Caco-2 (cell line): ENCODE measurements around the gene PTCD1. TPM values are rescaled to one million over a fixed set of nuclear protein-coding genes. Genes with fewer than 3 reads are reported as not detected.
A peak's percentile ranks its signal among the peaks of the same experiment; 100 is the strongest.

ENCODE experiments used
- BruUV-seq: library from RNA; stranded (reverse); fragments of 400-500 nt; replicated peaks from 2 replicates; lab custom pipeline; 2021; lab: Mats Ljungman, UMichigan
- CTCF ChIA-PET: fragments of 300-600 bp; sonication (Branson Sonifier 250); formaldehyde crosslinking; loops from one replicate; lab custom pipeline; 2022; ENCODE audit warnings: antibody characterized with exemption; lab: Charles Lee
- POLR2A ChIA-PET: fragments of 300-600 bp; sonication (Branson Sonifier 250); formaldehyde crosslinking; loops from one replicate; lab custom pipeline; 2022; ENCODE audit warnings: antibody characterized with exemption; lab: Charles Lee
- DNase-seq, 2 experiments: peaks; one replicate each; pipeline versions ENCODE4 v3.0.0 to v3.0.0-alpha.2; 2020 to 2022
- H3K27me3 ChIP-seq: replicated peaks from 2 replicates; pipeline ENCODE4 v1.6.0; 2011; ENCODE audit warnings: low read length; ENCODE audit not compliant: control insufficient read depth, insufficient read depth
- H3K36me3 ChIP-seq: 2 replicates; pipeline ENCODE4 v1.5.1; 2011; ENCODE audit warnings: low read length; ENCODE audit not compliant: control insufficient read depth, insufficient read depth
- H3K4me1 ChIP-seq: fragments of 250-450 bp; sonication (Bioruptor Pico); 2 replicates; pipeline ENCODE4 v1.5.1; 2020; ENCODE audit warnings: mild to moderate bottlenecking
- H3K4me3 ChIP-seq: 2 replicates; pipeline ENCODE4 v1.5.1; 2011; ENCODE audit warnings: low read depth, mild to moderate bottlenecking, control low read depth, low read length
- H3K9me3 ChIP-seq: fragments of 250-450 bp; sonication (Bioruptor Pico); 2 replicates; pipeline ENCODE4 v1.5.1; 2020; ENCODE audit warnings: mild to moderate bottlenecking, moderate library complexity
- H3K27ac Mint-ChIP-seq: one replicate; pipeline ENCODE4 v1.8.0; 2022; ENCODE audit warnings: mixed read lengths; ENCODE audit not compliant: unreplicated experiment
- H3K27me3 Mint-ChIP-seq: one replicate; pipeline ENCODE4 v1.8.0; 2022; ENCODE audit warnings: mixed read lengths; ENCODE audit not compliant: insufficient read depth, unreplicated experiment
- H3K36me3 Mint-ChIP-seq: one replicate; pipeline ENCODE4 v1.8.0; 2022; ENCODE audit warnings: mild to moderate bottlenecking, mixed read lengths; ENCODE audit not compliant: insufficient read depth, unreplicated experiment
- H3K4me1 Mint-ChIP-seq: one replicate; pipeline ENCODE4 v1.8.0; 2022; ENCODE audit warnings: low read depth, mixed read lengths; ENCODE audit not compliant: unreplicated experiment
- H3K4me3 Mint-ChIP-seq: one replicate; pipeline ENCODE4 v1.8.0; 2022; ENCODE audit warnings: mild to moderate bottlenecking, moderate library complexity, mixed read lengths; ENCODE audit not compliant: unreplicated experiment
- H3K9me3 Mint-ChIP-seq: one replicate; pipeline ENCODE4 v1.8.0; 2022; ENCODE audit warnings: mixed read lengths; ENCODE audit not compliant: unreplicated experiment
- intact Hi-C: fragments of 100-400 bp; cut with micrococcal nuclease; formaldehyde crosslinking; loops from one replicate; pipeline ENCODE4 v1.10.0; 2022; ENCODE audit not compliant: unreplicated experiment
- total RNA-seq: library from RNA; stranded (reverse); gene quantifications from 2 replicates; pipeline ENCODE4 v1.2.3, GENCODE V29; 2022
- TF ChIP-seq, protein P1 (sequence below), 2 experiments: fragments of 200-600 bp in 1 of 2; IDR thresholded peaks; 1 replicate in 1 of 2; 2 replicates in 1 of 2; pipeline versions ENCODE4 v1.5.1 to v1.8.0; 2011 to 2022; ENCODE audit warnings: antibody characterized with exemption in 1 of 2, control low read depth in 1 of 2, inconsistent platforms in 1 of 2, low read depth in 1 of 2, low read length in 1 of 2, mild to moderate bottlenecking in 1 of 2, moderate library complexity in 1 of 2; ENCODE audit not compliant: insufficient read depth in 1 of 2, severe bottlenecking in 1 of 2, unreplicated experiment in 1 of 2

PTCD1 gene
- total RNA-seq, 1 experiment from 2014 or later: 59.6 TPM

DNA sequence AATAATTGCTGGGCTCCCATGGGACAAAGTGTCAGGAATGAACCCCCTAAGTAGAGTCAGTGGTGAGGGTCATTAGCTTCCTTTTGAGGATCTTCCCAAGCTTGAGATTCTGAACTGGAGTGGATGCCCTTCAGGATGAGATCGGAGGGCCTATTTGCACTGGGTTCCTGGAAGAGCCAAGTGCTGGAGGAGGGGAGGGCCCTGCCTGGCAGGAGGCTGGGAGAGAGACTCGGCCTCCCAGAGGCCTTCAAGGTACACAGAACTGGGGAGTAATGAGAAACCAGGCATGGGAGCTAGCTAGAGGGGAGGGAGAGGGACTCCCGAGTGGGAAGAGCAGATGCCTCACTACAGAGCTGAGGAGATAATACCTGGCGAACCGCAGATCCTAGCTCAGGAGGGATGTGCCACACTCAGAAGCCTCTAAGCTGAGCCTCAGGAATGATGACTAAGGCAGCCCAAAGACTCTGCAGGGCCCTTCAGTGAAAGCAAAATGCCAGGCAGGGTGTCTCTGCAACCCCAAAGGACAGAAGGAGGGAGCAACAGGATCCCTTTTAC lies 39.6 kb downstream of the PTCD1 start:
- Mint-ChIP-seq H3K36me3 (peaks cover 100% of the 10 kb centered on the region), H3K27me3 (no peaks in the 10 kb centered on the region), H3K27ac (peak overlapping the region; percentile 11), H3K9me3 (no peaks in the 10 kb centered on the region), H3K4me1 (peaks cover 8% of the 10 kb centered on the region), H3K4me3 (no peak overlapping the region)
- BruUV-seq: no TSS peak
- Histone ChIP-seq H3K36me3 (peaks cover 9% of the 10 kb centered on the region), H3K4me1 (no peaks in the 10 kb centered on the region), H3K9me3 (no peaks in the 10 kb centered on the region), H3K4me3 (no peak overlapping the region), H3K27me3 (no peaks in the 10 kb centered on the region)
- TF ChIP-seq, protein P1, sequence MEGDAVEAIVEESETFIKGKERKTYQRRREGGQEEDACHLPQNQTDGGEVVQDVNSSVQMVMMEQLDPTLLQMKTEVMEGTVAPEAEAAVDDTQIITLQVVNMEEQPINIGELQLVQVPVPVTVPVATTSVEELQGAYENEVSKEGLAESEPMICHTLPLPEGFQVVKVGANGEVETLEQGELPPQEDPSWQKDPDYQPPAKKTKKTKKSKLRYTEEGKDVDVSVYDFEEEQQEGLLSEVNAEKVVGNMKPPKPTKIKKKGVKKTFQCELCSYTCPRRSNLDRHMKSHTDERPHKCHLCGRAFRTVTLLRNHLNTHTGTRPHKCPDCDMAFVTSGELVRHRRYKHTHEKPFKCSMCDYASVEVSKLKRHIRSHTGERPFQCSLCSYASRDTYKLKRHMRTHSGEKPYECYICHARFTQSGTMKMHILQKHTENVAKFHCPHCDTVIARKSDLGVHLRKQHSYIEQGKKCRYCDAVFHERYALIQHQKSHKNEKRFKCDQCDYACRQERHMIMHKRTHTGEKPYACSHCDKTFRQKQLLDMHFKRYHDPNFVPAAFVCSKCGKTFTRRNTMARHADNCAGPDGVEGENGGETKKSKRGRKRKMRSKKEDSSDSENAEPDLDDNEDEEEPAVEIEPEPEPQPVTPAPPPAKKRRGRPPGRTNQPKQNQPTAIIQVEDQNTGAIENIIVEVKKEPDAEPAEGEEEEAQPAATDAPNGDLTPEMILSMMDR (IDR thresholded peaks at IDR 0.05; ENCODE audit: insufficient read depth in 1 of 2, low read depth in 1 of 2, low read length in 1 of 2, severe bottlenecking in 1 of 2, unreplicated experiment in 1 of 2): no peak
- POLR2A ChIA-PET: interaction anchor here (0.6 to 1.9 kb wide), 2 partner anchors 10 to 79 kb away, joined by 3 to 8 read pairs; partner anchors contain the start of genes BUD31 and PDAP1
- intact Hi-C loops: no loop called here
- CTCF ChIA-PET: no interaction called here
- no peak for DNase-seq

DNA sequence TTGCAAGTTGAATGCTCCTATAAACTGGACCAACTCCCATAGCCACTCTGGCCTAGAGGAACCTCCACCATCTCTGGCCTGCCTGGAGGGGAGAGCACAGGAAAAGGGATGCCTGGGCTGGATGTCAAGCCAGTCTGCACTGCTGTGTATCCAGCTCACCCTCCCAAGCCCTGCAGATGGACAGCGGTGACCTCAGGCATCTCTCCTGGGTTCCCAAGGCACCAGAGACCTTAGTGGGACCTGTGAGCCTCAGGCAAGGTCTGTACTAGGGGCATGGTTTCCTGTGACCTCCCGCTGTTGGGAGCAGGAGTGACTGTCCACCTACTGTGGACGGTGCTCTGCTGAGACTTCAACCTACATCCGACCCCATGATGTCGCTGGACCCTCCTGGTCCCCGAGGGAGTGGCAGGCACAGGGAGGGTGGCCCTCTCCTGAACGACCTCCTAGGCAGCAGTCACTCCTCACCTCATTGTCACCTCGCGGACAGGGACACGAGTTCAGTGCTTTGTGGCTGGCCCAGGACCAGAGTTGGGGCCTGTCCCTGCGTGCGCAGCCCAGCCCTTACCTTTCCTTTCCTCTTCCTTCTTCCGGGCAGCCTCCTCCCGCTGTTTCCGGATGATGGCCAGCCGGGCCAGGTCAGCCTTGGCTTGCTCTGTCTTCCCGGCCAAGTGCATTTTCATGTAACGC lies 41.2 kb downstream of the PTCD1 start:
- TF ChIP-seq, protein P1 (IDR thresholded peaks at IDR 0.05; ENCODE audit: insufficient read depth in 1 of 2, low read depth in 1 of 2, low read length in 1 of 2, severe bottlenecking in 1 of 2, unreplicated experiment in 1 of 2): no peak
- BruUV-seq: no TSS peak
- Mint-ChIP-seq H3K27me3 (no peaks in the 10 kb centered on the region), H3K36me3 (peaks cover 100% of the 10 kb centered on the region), H3K9me3 (no peaks in the 10 kb centered on the region), H3K27ac (peak overlapping the region; percentile 53), H3K4me1 (peaks cover 4% of the 10 kb centered on the region), H3K4me3 (no peak overlapping the region)
- Histone ChIP-seq H3K4me3 (no peak overlapping the region), H3K9me3 (no peaks in the 10 kb centered on the region), H3K4me1 (no peaks in the 10 kb centered on the region), H3K27me3 (no peaks in the 10 kb centered on the region), H3K36me3 (peaks cover 7% of the 10 kb centered on the region)
- ChIA-PET CTCF (no interaction called here), POLR2A (no interaction called here)
- DNase-seq: no peak
- intact Hi-C loops: no loop called here

DNA sequence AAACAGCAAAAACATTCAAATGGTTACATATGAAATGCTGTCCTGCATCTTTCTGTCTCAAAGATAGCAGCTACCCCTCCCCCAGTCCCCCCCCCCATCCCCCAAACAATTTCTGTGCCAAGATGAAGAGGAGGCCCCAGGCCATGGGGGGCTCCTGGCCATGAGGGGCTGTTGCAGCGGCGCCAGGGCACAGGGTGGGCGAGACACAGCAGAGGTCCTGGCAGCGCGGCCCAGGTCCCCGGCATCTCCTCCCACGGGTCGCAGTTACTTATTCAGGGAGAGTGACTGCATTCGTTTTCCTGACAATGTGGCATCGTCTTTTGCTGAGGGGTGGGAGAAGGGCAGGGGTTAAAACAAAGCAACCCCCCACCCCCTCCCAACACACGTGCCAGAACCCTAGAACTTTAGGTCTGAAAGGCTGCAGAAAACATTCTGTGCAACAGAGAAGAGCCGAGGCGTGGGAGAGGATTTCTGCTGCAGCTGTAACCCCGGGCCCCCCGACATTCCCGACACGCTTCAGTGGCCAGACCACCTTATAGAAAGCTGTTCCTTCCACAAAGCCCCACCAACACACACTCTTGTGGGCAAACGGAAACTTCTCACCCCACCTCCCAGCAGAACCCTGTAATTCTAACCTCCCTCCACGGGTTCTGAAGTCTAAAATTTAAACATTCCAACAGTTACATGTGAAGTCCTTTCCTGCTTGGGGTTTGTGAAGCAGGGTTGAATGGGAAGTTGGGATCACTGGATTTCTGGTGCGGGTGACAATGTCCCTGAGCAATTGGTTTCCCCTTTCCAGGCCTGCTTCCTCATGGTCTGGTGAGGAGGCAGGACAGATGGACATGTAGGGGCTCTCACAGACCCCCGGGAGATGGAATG lies 41.9 kb downstream of the PTCD1 start:
- H3K9me3 Mint-ChIP-seq: no peaks in the 10 kb centered on the region
- no peak overlapping the region for H3K27ac Mint-ChIP-seq
- Histone ChIP-seq H3K36me3 (peaks cover 7% of the 10 kb centered on the region), H3K9me3 (no peaks in the 10 kb centered on the region), H3K27me3 (no peaks in the 10 kb centered on the region), H3K4me1 (no peaks in the 10 kb centered on the region), H3K4me3 (no peak overlapping the region)
- BruUV-seq: no TSS peak
- H3K27me3 Mint-ChIP-seq: no peaks in the 10 kb centered on the region
- intact Hi-C loops: no loop called here
- H3K4me1 Mint-ChIP-seq: peaks cover 4% of the 10 kb centered on the region
- no peak for DNase-seq
- TF ChIP-seq, protein P1 (IDR thresholded peaks at IDR 0.05; ENCODE audit: insufficient read depth in 1 of 2, low read depth in 1 of 2, low read length in 1 of 2, severe bottlenecking in 1 of 2, unreplicated experiment in 1 of 2): no peak
- ChIA-PET POLR2A (no interaction called here), CTCF (no interaction called here)
- H3K4me3 Mint-ChIP-seq: no peak overlapping the region
- peaks cover 100% of the 10 kb centered on the region for H3K36me3 Mint-ChIP-seq
